GM23248 (cell line): ENCODE results near the gene ZNF638.

Experiments used
- EZH2 ChIP-seq: fragments of 200-600 bp; sonication (generic); IDR thresholded peaks from 2 replicates; pipeline ENCODE4 v1.6.1; 2018; ENCODE audit warnings: antibody characterized with exemption, mild to moderate bottlenecking; ENCODE audit not compliant: insufficient read depth, poor library complexity, severe bottlenecking
- EZH2phosphoT487 ChIP-seq: fragments of 200-600 bp; sonication (generic); IDR thresholded peaks from 2 replicates; pipeline ENCODE4 v1.6.1; 2018; ENCODE audit warnings: antibody characterized with exemption, moderate library complexity, mild to moderate bottlenecking, low read depth; ENCODE audit not compliant: insufficient read depth

- TF ChIP-seq EZH2phosphoT487 (no peak), EZH2 (no peak)
Observed at GRCh38 chr2:71473346-71474031, 141.9 kb downstream of the ZNF638 start.
